Measurements from ENCODE around the gene TTLL11. TPM values are rescaled to one million over a fixed set of nuclear protein-coding genes. Genes with fewer than 3 reads are reported as not detected.

Gene TTLL11
- total and polyA plus RNA-seq, 3 experiments from 2014 or later = 4.0 to 6.2 (median 4.5) TPM

GRCh38 chr9:122110100-122110833 lies 17.2 kb upstream of the TTLL11 start:
- Mint-ChIP-seq H3K4me1 (no peaks in the 10 kb centered on the region), H3K4me3 (no peak overlapping the region), H3K27ac (no peak overlapping the region), H3K36me3 (no peaks in the 10 kb centered on the region), H3K27me3 (peaks cover 7 to 22% of the 10 kb centered on the region in 2 donors), H3K9me3 (no peaks in the 10 kb centered on the region)
- no peak for DNase-seq
- no peak overlapping the region for H3K27ac ChIP-seq (ENCODE audit: low read depth, low read length)
- POLR2A ChIA-PET = no interaction called here
- CTCF ChIA-PET = interaction anchor here (2.8 kb wide), 1 partner anchor 11 kb away, joined by 23 read pairs; no protein-coding TSS in a partner anchor
- no peaks in the 10 kb centered on the region for H3K9me3 ChIP-seq (ENCODE audit: low read length)
- H3K4me1 ChIP-seq (ENCODE audit: insufficient read depth, low read length) = no peaks in the 10 kb centered on the region
- H3K36me3 ChIP-seq (ENCODE audit: insufficient read depth, low read length) = no peaks in the 10 kb centered on the region
- H3K27me3 ChIP-seq (ENCODE audit: insufficient read depth, low read length, poor library complexity, severe bottlenecking) = no peaks in the 10 kb centered on the region
- H3K4me3 ChIP-seq (ENCODE audit: low read length) = no peak overlapping the region

DNA sequence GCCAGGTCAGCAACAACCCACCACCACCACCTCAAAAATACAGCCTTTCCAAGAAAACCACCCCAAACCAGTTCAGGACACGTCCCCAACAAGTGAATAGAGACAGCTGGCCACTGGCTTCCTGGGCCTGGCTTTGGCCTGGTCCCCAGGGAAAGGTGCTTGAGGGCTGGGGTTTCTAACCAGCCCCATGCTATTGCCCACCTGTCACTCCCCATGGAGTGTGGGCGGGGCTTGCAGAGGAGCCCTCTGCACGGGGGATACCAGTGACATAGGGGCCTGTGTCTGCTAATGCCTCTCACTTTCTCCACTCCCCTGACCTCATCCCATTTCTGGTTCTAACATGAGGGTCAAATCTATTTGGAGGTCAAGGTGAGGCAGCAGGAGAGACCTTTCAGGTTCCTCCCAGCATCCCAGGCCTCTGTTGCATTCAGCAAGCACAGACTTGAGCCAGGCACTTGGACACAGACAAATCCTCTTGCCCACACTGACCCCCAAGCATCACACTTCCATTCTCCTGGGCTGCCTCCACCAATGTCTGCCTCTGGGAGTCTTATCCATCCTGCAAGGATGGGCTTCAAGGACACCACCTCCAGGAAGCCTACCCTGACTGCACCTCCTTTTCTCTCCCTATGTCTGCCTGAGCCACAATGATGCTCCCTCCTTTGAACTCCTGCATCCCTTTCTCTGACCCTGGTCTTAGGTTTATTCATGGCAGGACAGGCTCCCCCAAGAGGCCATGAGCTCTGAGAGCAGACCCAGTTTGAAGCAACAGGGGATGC lies 16.1 kb upstream of the TTLL11 start:
- CTCF ChIA-PET = interaction anchor here (0.6 to 2.8 kb wide), 2 partner anchors 10 to 241 kb away, joined by 3 to 23 read pairs; no protein-coding TSS in a partner anchor
- Histone ChIP-seq H3K27me3 (ENCODE audit: insufficient read depth, low read length, poor library complexity, severe bottlenecking) (no peaks in the 10 kb centered on the region), H3K4me1 (ENCODE audit: insufficient read depth, low read length) (no peaks in the 10 kb centered on the region), H3K36me3 (ENCODE audit: insufficient read depth, low read length) (no peaks in the 10 kb centered on the region), H3K4me3 (ENCODE audit: low read length) (no peak overlapping the region), H3K9me3 (ENCODE audit: low read length) (no peaks in the 10 kb centered on the region), H3K27ac (ENCODE audit: low read depth, low read length) (no peak overlapping the region)
- Mint-ChIP-seq H3K9me3 (peaks cover 0 to 1% (median 0%) of the 10 kb centered on the region in 5 donors), H3K27ac (peak overlapping the region in 1 of 8 donors; percentile 22), H3K36me3 (peaks cover 0 to 2% (median 0%) of the 10 kb centered on the region in 3 donors), H3K4me3 (no peak overlapping the region), H3K27me3 (peaks cover 7 to 17% of the 10 kb centered on the region in 2 donors), H3K4me1 (no peaks in the 10 kb centered on the region)
- POLR2A ChIA-PET = no interaction called here
- DNase-seq = no peak

DNA sequence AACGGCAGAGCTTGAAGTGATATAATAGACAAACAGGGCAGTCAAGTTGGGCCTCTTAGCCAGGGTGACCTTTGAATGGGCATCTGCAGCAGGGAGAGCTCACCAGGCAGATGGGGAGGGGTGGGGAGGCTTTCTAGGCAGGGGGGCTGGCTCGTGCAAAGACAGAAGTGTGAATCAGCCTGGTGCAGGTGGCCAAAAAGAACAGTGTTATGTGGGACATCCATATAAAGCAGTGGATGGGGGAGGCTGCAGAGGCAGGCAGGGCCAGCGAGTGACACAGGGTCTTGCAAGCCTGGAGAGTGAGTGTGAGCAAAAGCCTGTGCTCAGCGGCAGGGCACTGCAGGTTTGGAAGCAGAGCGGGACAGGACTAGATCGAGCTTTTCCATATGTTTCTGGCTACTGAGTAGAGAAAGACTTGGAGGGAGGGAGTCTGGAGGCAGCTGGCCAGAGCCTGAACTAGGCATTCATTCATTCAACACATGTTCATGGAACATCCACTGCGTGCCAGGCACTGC lies 14.2 kb upstream of the TTLL11 start:
- no peak overlapping the region for H3K27ac Mint-ChIP-seq
- no peak overlapping the region for H3K4me3 Mint-ChIP-seq
- POLR2A ChIA-PET = no interaction called here

DNA sequence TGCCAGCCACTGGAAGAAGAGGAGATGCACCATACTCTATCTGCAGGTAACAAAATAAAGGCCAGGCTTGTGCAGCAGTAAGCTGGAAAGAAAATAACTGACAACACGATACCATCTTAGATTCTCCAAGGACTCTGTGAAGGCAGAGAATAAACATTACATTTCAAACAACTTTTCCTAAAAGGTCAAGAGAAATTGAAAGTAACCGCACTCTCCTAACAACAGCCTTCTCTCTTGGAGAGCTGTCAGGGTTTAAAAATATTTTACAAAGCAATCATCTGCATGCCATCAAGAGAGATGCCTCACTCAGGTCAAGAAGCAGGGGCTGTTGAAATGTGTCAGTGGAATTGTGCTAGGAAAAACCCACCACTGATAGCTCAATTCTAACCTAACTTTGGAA lies 13.5 kb upstream of the TTLL11 start:
- Mint-ChIP-seq H3K4me3 (no peak overlapping the region), H3K36me3 (peaks cover 0 to 8% (median 0%) of the 10 kb centered on the region in 3 donors), H3K27ac (no peak overlapping the region), H3K27me3 (peaks cover 0 to 4% of the 10 kb centered on the region in 2 donors), H3K9me3 (peaks cover 2 to 8% (median 4%) of the 10 kb centered on the region in 5 donors), H3K4me1 (no peaks in the 10 kb centered on the region)
- DNase-seq = no peak
- Histone ChIP-seq H3K36me3 (ENCODE audit: insufficient read depth, low read length) (no peaks in the 10 kb centered on the region), H3K27me3 (ENCODE audit: insufficient read depth, low read length, poor library complexity, severe bottlenecking) (no peaks in the 10 kb centered on the region), H3K4me1 (ENCODE audit: insufficient read depth, low read length) (no peaks in the 10 kb centered on the region), H3K27ac (ENCODE audit: low read depth, low read length) (no peak overlapping the region), H3K9me3 (ENCODE audit: low read length) (no peaks in the 10 kb centered on the region), H3K4me3 (ENCODE audit: low read length) (no peak overlapping the region)
- POLR2A ChIA-PET = no interaction called here
- CTCF ChIA-PET = interaction anchor here (1.3 kb wide), 2 partner anchors 9 to 26 kb away, joined by 4 read pairs; no protein-coding TSS in a partner anchor

More for the DNA sequence above, 14.2 kb upstream of the TTLL11 start:
- H3K36me3 Mint-ChIP-seq = peaks cover 0 to 8% (median 0%) of the 10 kb centered on the region in 3 donors
- Histone ChIP-seq H3K27me3 (ENCODE audit: insufficient read depth, low read length, poor library complexity, severe bottlenecking) (no peaks in the 10 kb centered on the region), H3K27ac (ENCODE audit: low read depth, low read length) (no peak overlapping the region), H3K36me3 (ENCODE audit: insufficient read depth, low read length) (no peaks in the 10 kb centered on the region), H3K4me3 (ENCODE audit: low read length) (no peak overlapping the region), H3K4me1 (ENCODE audit: insufficient read depth, low read length) (no peaks in the 10 kb centered on the region), H3K9me3 (ENCODE audit: low read length) (no peaks in the 10 kb centered on the region)
- CTCF ChIA-PET = interaction anchor here (1.0 to 2.8 kb wide), 4 partner anchors 8 to 25 kb away, joined by 3 to 23 read pairs (median 4); no protein-coding TSS in a partner anchor
- no peaks in the 10 kb centered on the region for H3K4me1 Mint-ChIP-seq
- H3K27me3 Mint-ChIP-seq = peaks cover 4 to 6% of the 10 kb centered on the region in 2 donors
- DNase-seq = no peak
- peaks cover 2 to 8% (median 4%) of the 10 kb centered on the region in 5 donors for H3K9me3 Mint-ChIP-seq

- Histone ChIP-seq H3K36me3 (ENCODE audit: insufficient read depth, low read length) (no peaks in the 10 kb centered on the region), H3K27ac (ENCODE audit: low read depth, low read length) (no peak overlapping the region), H3K27me3 (ENCODE audit: insufficient read depth, low read length, poor library complexity, severe bottlenecking) (no peaks in the 10 kb centered on the region), H3K4me1 (ENCODE audit: insufficient read depth, low read length) (peaks cover 4% of the 10 kb centered on the region), H3K4me3 (ENCODE audit: low read length) (no peak overlapping the region), H3K9me3 (ENCODE audit: low read length) (no peaks in the 10 kb centered on the region)
- Mint-ChIP-seq H3K4me1 (peaks cover 4 to 5% (median 4%) of the 10 kb centered on the region in 3 donors), H3K27ac (no peak overlapping the region), H3K4me3 (no peak overlapping the region), H3K9me3 (peaks cover 2 to 8% (median 4%) of the 10 kb centered on the region in 5 donors), H3K36me3 (peaks cover 0 to 8% (median 0%) of the 10 kb centered on the region in 3 donors), H3K27me3 (peaks cover 3 to 6% of the 10 kb centered on the region in 2 donors)
- no peak for DNase-seq
- ChIA-PET CTCF (no interaction called here), POLR2A (no interaction called here)
Observed at GRCh38 chr9:122103985-122104384, 10.9 kb upstream of the TTLL11 start.

- CTCF ChIA-PET = interaction anchor here (0.8 to 2.9 kb wide), 6 partner anchors 14 to 248 kb away, joined by 3 to 16 read pairs (median 4); no protein-coding TSS in a partner anchor
- no peak overlapping the region for H3K27ac Mint-ChIP-seq
- Histone ChIP-seq H3K9me3 (ENCODE audit: low read length) (no peaks in the 10 kb centered on the region), H3K27me3 (ENCODE audit: insufficient read depth, low read length, poor library complexity, severe bottlenecking) (no peaks in the 10 kb centered on the region), H3K4me3 (ENCODE audit: low read length) (no peak overlapping the region), H3K36me3 (ENCODE audit: insufficient read depth, low read length) (no peaks in the 10 kb centered on the region), H3K27ac (ENCODE audit: low read depth, low read length) (no peak overlapping the region), H3K4me1 (ENCODE audit: insufficient read depth, low read length) (peaks cover 4% of the 10 kb centered on the region)
- peaks cover 2 to 6% of the 10 kb centered on the region in 2 donors for H3K27me3 Mint-ChIP-seq
- H3K9me3 Mint-ChIP-seq = peaks cover 2 to 8% (median 4%) of the 10 kb centered on the region in 5 donors
- H3K4me3 Mint-ChIP-seq = no peak overlapping the region
- H3K36me3 Mint-ChIP-seq = peaks cover 0 to 8% (median 0%) of the 10 kb centered on the region in 3 donors
- peaks cover 4 to 5% (median 4%) of the 10 kb centered on the region in 3 donors for H3K4me1 Mint-ChIP-seq
- no peak for DNase-seq
- POLR2A ChIA-PET = no interaction called here
Observed at GRCh38 chr9:122102156-122102555, 9.0 kb upstream of the TTLL11 start.

DNA sequence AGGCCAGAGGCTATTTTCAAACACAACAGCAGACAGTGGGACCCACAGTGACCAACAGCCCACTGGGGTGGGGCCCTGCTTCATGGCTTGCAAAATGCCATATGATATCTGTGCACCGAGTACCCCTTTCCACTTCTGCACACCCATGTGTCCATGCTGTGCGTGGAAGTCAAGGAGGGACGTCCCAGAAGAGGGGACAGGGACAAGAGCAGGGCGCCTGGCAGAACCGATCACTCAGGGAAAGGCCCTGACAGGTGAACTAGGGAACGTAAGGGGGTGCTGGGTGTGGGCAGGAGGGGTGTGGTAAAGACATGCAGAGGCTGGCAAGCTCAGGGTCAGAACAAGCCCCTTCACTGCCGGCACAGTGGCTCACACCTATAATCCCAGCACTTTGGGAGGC lies 7.6 kb upstream of the TTLL11 start:
- CTCF ChIA-PET = interaction anchor here (1.2 to 2.9 kb wide), 2 partner anchors 24 to 249 kb away, joined by 7 to 16 read pairs; no protein-coding TSS in a partner anchor
- no peak overlapping the region for H3K27ac Mint-ChIP-seq

More for the DNA sequence above, 7.6 kb upstream of the TTLL11 start:
- Mint-ChIP-seq H3K36me3 (peaks cover 0 to 8% (median 0%) of the 10 kb centered on the region in 3 donors), H3K4me3 (no peak overlapping the region), H3K9me3 (peaks cover 2 to 8% (median 4%) of the 10 kb centered on the region in 5 donors), H3K27me3 (peaks cover 2 to 6% of the 10 kb centered on the region in 2 donors), H3K4me1 (peaks cover 4 to 5% (median 4%) of the 10 kb centered on the region in 3 donors)
- Histone ChIP-seq H3K27ac (ENCODE audit: low read depth, low read length) (no peak overlapping the region), H3K27me3 (ENCODE audit: insufficient read depth, low read length, poor library complexity, severe bottlenecking) (no peaks in the 10 kb centered on the region), H3K4me3 (ENCODE audit: low read length) (no peak overlapping the region), H3K36me3 (ENCODE audit: insufficient read depth, low read length) (no peaks in the 10 kb centered on the region), H3K4me1 (ENCODE audit: insufficient read depth, low read length) (peaks cover 4% of the 10 kb centered on the region), H3K9me3 (ENCODE audit: low read length) (no peaks in the 10 kb centered on the region)
- POLR2A ChIA-PET = no interaction called here
- no peak for DNase-seq
